WERI-Rb-1 (cell line): ENCODE results near the gene HTR2C.
"Not testable (repeated sequence)": the region's sequence is repeated elsewhere in the genome, so short reads cannot be mapped to it uniquely, and the experiment has no call there.

Experiments used
- DNase-seq: peaks from one replicate; pipeline ENCODE4 v3.0.0-alpha.2; 2020
- H3K27ac ChIP-seq: fragments of 250-450 bp; sonication (Bioruptor Pico); 2 replicates; pipeline ENCODE4 v1.5.1; 2020; ENCODE audit warnings: mild to moderate bottlenecking, moderate library complexity
- H3K27me3 ChIP-seq: fragments of 250-450 bp; sonication (Bioruptor Pico); 2 replicates; pipeline ENCODE4 v1.5.1; 2021; ENCODE audit warnings: mild to moderate bottlenecking, low read depth, moderate library complexity; ENCODE audit not compliant: insufficient read depth, severe bottlenecking
- H3K36me3 ChIP-seq: fragments of 250-450 bp; sonication (Bioruptor Pico); 2 replicates; pipeline ENCODE4 v1.5.1; 2020; ENCODE audit warnings: mild to moderate bottlenecking, moderate library complexity
- H3K4me3 ChIP-seq: 2 replicates; pipeline ENCODE4 v1.5.1; 2011; ENCODE audit warnings: low read depth, mild to moderate bottlenecking, control low read depth, low read length
- H3K9me3 ChIP-seq: fragments of 250-450 bp; sonication (Bioruptor Pico); 2 replicates; pipeline ENCODE4 v1.5.1; 2021; ENCODE audit warnings: mild to moderate bottlenecking, moderate library complexity; ENCODE audit not compliant: severe bottlenecking
- TF ChIP-seq, protein P1 (sequence below): IDR thresholded peaks from 2 replicates; pipeline ENCODE4 v1.5.1; 2011; ENCODE audit warnings: low read depth, mild to moderate bottlenecking, control low read depth, inconsistent platforms, low read length

Gene HTR2C

DNA sequence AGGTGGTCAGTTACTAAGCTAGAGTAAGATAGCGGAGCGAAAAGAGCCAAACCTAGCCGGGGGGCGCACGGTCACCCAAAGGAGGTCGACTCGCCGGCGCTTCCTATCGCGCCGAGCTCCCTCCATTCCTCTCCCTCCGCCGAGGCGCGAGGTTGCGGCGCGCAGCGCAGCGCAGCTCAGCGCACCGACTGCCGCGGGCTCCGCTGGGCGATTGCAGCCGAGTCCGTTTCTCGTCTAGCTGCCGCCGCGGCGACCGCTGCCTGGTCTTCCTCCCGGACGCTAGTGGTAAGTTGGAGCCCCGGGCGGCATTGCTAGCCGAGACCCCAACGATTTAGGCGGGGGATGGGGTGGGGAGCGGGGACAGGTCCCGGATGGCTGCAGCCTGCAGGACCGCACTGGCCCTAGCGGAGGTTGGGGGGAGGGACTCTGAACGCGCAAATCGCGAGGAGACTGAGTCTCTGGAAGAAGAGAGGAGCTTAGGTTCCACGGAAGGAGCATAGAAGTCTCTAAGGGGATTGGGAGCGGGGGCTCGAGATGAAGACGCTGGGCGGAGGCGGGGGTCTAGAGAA, 573 bp downstream of the HTR2C start:
- H3K27ac ChIP-seq, result no peak overlapping the region
- no peak for DNase-seq
- H3K27me3 ChIP-seq, result peaks cover 97% of the 10 kb centered on the region
- no peaks in the 10 kb centered on the region for H3K36me3 ChIP-seq
- TF ChIP-seq, protein P1, sequence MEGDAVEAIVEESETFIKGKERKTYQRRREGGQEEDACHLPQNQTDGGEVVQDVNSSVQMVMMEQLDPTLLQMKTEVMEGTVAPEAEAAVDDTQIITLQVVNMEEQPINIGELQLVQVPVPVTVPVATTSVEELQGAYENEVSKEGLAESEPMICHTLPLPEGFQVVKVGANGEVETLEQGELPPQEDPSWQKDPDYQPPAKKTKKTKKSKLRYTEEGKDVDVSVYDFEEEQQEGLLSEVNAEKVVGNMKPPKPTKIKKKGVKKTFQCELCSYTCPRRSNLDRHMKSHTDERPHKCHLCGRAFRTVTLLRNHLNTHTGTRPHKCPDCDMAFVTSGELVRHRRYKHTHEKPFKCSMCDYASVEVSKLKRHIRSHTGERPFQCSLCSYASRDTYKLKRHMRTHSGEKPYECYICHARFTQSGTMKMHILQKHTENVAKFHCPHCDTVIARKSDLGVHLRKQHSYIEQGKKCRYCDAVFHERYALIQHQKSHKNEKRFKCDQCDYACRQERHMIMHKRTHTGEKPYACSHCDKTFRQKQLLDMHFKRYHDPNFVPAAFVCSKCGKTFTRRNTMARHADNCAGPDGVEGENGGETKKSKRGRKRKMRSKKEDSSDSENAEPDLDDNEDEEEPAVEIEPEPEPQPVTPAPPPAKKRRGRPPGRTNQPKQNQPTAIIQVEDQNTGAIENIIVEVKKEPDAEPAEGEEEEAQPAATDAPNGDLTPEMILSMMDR, result no peak
- no peak overlapping the region for H3K4me3 ChIP-seq
- peaks cover 10% of the 10 kb centered on the region for H3K9me3 ChIP-seq

DNA sequence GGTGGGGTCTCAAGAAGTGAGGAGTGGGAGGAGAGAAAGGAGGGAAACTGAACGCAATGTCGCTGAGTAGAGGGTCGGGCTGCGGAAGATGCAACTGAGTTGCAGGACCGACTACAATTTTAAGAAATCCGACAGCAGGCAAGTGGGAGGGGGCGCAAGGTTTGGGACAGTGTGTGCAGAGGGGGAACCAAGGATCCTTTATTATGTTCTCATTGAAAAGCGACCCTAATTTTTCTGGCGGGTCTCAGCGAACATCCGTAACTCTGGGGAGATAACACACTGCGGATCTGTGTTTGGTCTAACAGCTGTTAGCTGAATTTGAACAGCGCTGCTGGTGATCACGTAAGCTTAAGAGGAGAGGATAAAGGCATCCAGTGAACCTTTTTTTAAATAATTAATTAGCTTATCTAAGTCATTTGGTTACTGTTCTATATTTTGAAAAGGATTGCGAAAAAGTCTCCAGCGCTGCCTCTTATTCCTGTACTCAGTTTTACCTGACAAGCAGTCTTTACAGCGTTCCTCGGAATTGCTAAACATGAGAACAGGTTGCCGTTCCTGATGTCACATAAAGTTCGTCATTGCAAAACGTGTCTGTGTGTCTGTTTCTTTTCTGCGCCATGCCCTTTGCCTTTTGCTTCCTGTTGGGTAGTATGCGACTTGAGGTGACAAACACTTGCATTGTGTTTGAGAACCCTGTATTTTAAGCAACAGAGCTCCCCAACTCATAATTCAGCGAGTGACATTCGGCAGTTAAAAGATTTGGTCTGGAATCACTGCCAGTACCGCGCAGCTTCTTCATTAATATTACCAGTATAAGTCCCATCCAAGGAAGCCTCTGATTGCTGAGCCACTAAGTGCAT, 1.3 kb downstream of the HTR2C start:
- Histone ChIP-seq H3K27me3 (peaks cover 96% of the 10 kb centered on the region), H3K9me3 (peaks cover 10% of the 10 kb centered on the region), H3K4me3 (no peak overlapping the region), H3K27ac (no peak overlapping the region), H3K36me3 (no peaks in the 10 kb centered on the region)
- no peak for DNase-seq
- TF ChIP-seq, protein P1, result no peak

DNA sequence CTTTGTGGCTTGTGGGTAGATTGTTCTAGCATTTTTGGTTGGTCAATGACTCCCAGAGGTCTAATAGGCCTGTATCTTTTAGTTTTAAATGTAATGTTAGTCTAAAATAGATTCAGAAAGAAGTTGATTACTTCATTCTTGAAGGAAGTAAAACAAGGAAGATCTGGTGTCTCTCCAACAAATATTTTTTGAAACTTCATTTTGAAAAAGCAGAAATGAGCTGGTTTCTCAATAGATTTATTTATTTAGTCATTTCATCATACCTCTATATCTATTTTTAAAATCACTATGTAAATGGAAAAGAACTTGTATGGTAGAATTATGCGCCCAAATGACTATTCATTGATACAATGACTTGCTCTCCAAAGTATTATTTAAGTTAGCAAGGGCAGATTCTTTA, 7.2 kb downstream of the HTR2C start:
- H3K27ac ChIP-seq, result no peak overlapping the region
- H3K36me3 ChIP-seq, result no peaks in the 10 kb centered on the region
- no peaks in the 10 kb centered on the region for H3K9me3 ChIP-seq
- H3K4me3 ChIP-seq, result no peak overlapping the region
- TF ChIP-seq, protein P1, result no peak
- peaks cover 92% of the 10 kb centered on the region for H3K27me3 ChIP-seq
- DNase-seq, result no peak

DNA sequence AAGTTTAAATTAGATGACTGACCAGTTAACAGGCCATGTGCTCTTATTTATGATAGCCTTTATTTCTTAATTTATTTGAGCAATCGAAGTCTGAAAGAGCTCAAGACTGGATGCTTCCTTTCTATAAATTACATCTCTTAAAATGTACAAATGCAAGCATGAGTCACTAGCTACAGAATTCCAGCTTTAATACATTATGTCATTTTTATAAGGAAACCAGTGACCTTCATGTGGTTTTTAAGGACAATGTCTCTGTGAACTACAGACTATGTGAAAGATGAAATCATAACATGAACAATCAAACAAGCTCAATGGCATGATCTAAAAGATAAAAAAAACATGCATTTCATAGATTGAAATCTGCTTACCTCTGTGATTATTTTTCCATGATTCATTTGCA, 15.4 kb downstream of the HTR2C start:
- TF ChIP-seq, protein P1, result no peak
- H3K27ac ChIP-seq, result no peak overlapping the region
- no peaks in the 10 kb centered on the region for H3K9me3 ChIP-seq
- H3K4me3 ChIP-seq, result no peak overlapping the region
- peaks cover 55% of the 10 kb centered on the region for H3K27me3 ChIP-seq
- no peaks in the 10 kb centered on the region for H3K36me3 ChIP-seq
- no peak for DNase-seq

DNA sequence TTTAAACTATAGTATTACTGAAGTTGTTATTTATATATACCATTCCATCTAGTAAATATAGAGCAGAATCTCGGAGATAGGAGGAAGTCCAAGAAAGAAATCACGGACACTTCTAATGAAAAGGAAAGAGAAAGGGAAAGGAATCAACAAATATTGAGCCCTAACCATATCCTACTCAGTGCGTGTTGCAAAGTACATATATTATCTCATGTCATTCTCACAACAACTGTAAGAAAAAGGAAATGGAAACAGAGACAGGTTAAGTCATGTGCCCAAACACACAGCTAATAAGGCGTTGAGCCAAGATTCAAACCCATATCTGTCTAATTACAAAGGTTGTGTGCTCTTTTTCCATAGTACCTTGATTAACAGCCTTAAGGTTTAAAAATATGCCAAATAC, 16.0 kb downstream of the HTR2C start:
- TF ChIP-seq, protein P1, result no peak
- Histone ChIP-seq H3K36me3 (no peaks in the 10 kb centered on the region), H3K4me3 (no peak overlapping the region), H3K27ac (no peak overlapping the region), H3K9me3 (no peaks in the 10 kb centered on the region), H3K27me3 (peaks cover 49% of the 10 kb centered on the region)
- DNase-seq, result no peak

DNA sequence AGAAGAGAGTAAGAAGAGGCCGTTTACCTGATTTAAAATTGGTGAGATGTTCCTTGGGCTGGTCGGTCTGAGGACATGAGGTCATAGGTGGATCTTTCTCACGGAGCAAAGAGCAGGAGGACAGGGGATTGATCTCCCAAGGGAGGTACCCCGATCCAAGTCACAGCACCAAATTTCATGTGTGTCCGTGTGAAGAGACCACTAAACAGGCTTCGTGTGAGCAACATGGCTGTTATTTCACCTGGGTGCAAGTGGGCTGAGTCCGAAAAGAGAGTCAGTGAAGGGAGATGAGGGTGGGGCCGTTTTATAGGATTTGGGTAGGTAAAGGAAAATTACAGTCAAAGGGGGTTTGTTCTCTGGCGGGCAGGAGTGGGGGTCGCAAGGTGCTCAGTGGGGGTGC, 22.7 kb downstream of the HTR2C start:
- not testable (repeated sequence) for H3K9me3 ChIP-seq, H3K4me3 ChIP-seq, H3K36me3 ChIP-seq, DNase-seq, H3K27ac ChIP-seq
- peaks cover 40% of the 10 kb centered on the region for H3K27me3 ChIP-seq
